Mammary microvascular endothelial cell (primary cell): ENCODE data around the gene CARD11. TPM values are rescaled to one million over a fixed set of nuclear protein-coding genes. Genes with fewer than 3 reads are reported as not detected.

Source experiments
- total RNA-seq: library from RNA; depleted of rRNA; stranded (reverse); fragments of >200 nt; gene quantifications from 2 replicates; pipeline ENCODE4 v1.2.3, GENCODE V29; 2015

CARD11 gene
- 0.25 and 0.27 TPM in 2 replicates for total RNA-seq

DNA sequence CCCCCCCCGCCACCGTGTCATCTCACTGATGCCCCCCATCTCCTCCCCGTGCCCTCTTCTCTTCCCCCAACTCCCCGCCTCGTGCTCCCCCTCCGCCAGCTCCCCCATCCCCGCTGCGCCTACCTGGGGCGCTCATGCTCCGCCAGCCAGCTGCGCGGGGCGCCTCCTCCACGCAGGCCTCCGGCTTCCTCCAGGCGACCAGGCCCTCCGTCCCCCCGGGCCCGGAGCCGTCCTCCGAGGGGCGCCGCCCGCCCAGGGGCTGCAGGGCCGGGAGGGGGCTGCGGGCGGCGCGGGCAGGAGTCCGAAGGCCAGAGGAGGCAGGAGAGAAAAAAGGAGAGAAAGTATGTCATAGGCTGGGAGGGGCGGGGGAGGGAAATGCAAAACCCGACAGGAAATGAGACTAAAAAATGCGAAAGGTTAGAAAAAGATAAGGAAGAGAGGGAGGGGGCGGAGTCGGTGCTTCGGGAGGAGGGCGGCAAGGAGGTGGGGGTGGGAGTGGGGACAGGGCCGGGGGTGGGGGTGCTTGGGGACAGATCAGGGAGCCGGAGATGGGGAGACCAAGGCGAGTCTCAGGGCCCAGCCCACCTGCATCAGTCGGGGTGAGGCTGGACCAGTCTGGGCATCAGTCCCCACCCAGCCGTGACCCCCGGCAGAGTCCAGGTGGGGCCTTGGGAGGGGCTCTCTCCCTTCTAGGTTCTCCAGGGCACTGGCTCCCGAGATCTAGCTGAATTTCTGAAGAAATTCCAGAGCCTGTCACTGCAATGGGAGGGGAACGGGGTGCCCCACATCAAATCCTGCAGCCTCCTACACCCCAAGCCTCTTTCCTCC, at the start of gene CARD11:
Gene CARD11 (minus strand): TSS at position 324 of the 828 bp plus-strand sequence. CDS start 85,361 bp downstream, outside the sequence.

Other genes starting within 250 kb of the CARD11 start
- 28.9 and 30.9 TPM in 2 replicates for gene GNA12, start 199.6 kb downstream of the CARD11 start, total RNA-seq